Testis (tissue), 3 donors: ENCODE data around the gene SEMA3F. TPM values are rescaled to one million over a fixed set of nuclear protein-coding genes. Genes with fewer than 3 reads are reported as not detected.

Experiments
- DNase-seq: peaks from one replicate; pipeline ENCODE4 v3.0.0-alpha.2; 2019
- H3K27ac ChIP-seq, 2 donors: fragments of 200-600 bp; sonication (generic); one replicate each; pipeline ENCODE4 v1.5.1; 2019
- H3K27me3 ChIP-seq: fragments of 200-600 bp; sonication (generic); one replicate; pipeline ENCODE4 v1.5.1; 2019
- H3K36me3 ChIP-seq: fragments of 200-600 bp; sonication (generic); one replicate; pipeline ENCODE4 v1.5.1; 2017; ENCODE audit warnings: low read depth; ENCODE audit errors: missing control alignments
- H3K4me1 ChIP-seq: fragments of 200-600 bp; sonication (generic); one replicate; pipeline ENCODE4 v1.5.1; 2019
- H3K4me3 ChIP-seq, 2 donors: fragments of 200-600 bp; sonication (generic); one replicate each; pipeline ENCODE4 v1.5.1; 2017 to 2019
- H3K9me3 ChIP-seq: fragments of 200-600 bp; sonication (generic); one replicate; pipeline ENCODE4 v1.5.1; 2017
- POLR2A ChIP-seq: fragments of 450-650 bp; IDR thresholded peaks from one replicate; pipeline ENCODE4 v1.6.1; 2017; ENCODE audit warnings: antibody characterized with exemption, mild to moderate bottlenecking, moderate library complexity
- WGBS, 2 donors: methylation state at CpG; one replicate each; pipeline ENCODE4 v1.1.5; 2018; 5-methylcytosine and 5-hydroxymethylcytosine counted together
- intact Hi-C: fragments of 100-400 bp; cut with DNase I; formaldehyde crosslinking; loops from one replicate; pipeline ENCODE4 v1.15.1; 2023; ENCODE audit warnings: low total_unique reads
- polyA plus RNA-seq: library from polyadenylated mRNA; stranded (reverse); fragments of 350-450 nt; fragmentation: Illumina TruSeq; extraction: RNeasy Lipid Tissue Mini Kit (QIAGEN cat#74804); gene quantifications from one replicate; pipeline ENCODE4 v1.2.3, GENCODE V29; 2014; ENCODE audit warnings: low read depth, low replicate concordance; ENCODE audit not compliant: insufficient read depth
- total RNA-seq, 2 donors: library from RNA; depleted of rRNA; stranded (reverse); fragments of >200 nt; gene quantifications; one replicate each; pipeline ENCODE4 v1.2.3, GENCODE V29; 2016
- TF ChIP-seq, protein P1 (sequence below), 3 experiments: fragments of 450-650 bp in 2 of 3; fragments of 200-600 bp in 1 of 3; sonication (generic) in 1 of 3; IDR thresholded peaks; one replicate each; pipeline ENCODE4 v1.5.1; 2016 to 2019; ENCODE audit warnings: antibody characterized with exemption in 3 of 3, mild to moderate bottlenecking in 2 of 3, moderate library complexity in 1 of 3

The SEMA3F gene
- total and polyA plus RNA-seq, 3 donors from 2014 or later, result 6.9 to 8.3 (median 7.5) TPM

- TF ChIP-seq, protein P1, sequence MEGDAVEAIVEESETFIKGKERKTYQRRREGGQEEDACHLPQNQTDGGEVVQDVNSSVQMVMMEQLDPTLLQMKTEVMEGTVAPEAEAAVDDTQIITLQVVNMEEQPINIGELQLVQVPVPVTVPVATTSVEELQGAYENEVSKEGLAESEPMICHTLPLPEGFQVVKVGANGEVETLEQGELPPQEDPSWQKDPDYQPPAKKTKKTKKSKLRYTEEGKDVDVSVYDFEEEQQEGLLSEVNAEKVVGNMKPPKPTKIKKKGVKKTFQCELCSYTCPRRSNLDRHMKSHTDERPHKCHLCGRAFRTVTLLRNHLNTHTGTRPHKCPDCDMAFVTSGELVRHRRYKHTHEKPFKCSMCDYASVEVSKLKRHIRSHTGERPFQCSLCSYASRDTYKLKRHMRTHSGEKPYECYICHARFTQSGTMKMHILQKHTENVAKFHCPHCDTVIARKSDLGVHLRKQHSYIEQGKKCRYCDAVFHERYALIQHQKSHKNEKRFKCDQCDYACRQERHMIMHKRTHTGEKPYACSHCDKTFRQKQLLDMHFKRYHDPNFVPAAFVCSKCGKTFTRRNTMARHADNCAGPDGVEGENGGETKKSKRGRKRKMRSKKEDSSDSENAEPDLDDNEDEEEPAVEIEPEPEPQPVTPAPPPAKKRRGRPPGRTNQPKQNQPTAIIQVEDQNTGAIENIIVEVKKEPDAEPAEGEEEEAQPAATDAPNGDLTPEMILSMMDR (IDR thresholded peaks at IDR 0.05), result no peak
- TF ChIP-seq POLR2A, result no peak
- intact Hi-C loops, result no loop called here
- Histone ChIP-seq H3K4me1 (peaks cover 37% of the 10 kb centered on the region), H3K9me3 (no peaks in the 10 kb centered on the region), H3K27ac (no peak overlapping the region), H3K36me3 (no peaks in the 10 kb centered on the region), H3K27me3 (no peaks in the 10 kb centered on the region), H3K4me3 (no peak overlapping the region)
- 48 to 78% methylated on average over 6 to 9 of the region's 9 CpGs for WGBS, 2 donors
- no peak for DNase-seq
Observed at GRCh38 chr3:50125541-50126286, 29.4 kb upstream of the SEMA3F start.

DNA sequence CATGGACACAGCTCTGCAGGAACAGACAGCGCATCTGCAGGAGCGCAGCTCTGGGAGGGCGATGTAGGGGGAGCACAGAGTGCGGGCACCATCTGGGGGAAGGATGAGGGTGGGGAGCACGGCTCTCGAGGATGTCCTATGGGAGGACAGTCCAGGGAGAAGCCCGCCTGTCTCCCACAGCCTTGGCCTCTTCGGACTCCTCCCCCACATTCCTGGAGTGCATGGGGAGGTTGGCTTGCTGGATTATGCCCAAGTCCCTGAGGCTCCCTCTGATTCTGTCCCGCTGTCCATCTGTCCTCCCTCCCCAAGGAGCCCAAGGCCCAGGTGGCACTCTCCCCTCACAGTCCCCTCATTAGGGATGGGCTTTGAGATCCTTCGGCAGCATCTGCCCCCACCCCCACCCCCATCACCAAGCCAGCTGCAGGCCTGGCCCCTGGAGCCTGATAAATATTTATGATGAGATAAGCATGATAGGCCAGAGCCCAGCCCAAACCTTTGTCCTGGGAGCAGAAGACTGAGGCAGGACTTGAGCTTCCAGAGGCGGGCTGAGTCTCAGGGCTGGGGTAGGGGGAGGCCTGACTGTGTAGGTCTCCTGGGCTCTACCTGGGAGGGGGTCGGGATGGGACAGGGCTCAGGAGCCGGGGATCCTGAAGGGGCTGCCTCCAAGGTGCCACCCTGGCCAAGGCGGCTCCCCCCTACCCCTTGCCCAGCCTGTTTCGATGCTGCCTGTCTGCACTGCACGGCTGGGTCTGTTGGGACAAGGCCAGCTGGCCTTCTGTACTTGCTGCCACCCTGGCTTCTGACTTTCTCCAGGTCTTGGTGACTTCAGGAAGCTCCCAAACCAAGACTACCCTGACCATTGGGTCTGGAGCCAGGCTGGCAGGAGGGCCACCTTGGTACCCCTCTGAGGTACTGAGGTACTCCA, 28.6 kb upstream of the SEMA3F start:
- DNase-seq, result peak; percentile 64
- WGBS, 2 donors, result 43 to 51% methylated on average over 11 to 16 of the region's 16 CpGs
- Histone ChIP-seq H3K27me3 (no peaks in the 10 kb centered on the region), H3K4me3 (no peak overlapping the region), H3K4me1 (peaks cover 37% of the 10 kb centered on the region), H3K27ac (no peak overlapping the region), H3K36me3 (no peaks in the 10 kb centered on the region), H3K9me3 (no peaks in the 10 kb centered on the region)
- TF ChIP-seq, protein P1 (IDR thresholded peaks at IDR 0.05), result no peak
- no peak for TF ChIP-seq POLR2A
- intact Hi-C loops, result no loop called here

DNA sequence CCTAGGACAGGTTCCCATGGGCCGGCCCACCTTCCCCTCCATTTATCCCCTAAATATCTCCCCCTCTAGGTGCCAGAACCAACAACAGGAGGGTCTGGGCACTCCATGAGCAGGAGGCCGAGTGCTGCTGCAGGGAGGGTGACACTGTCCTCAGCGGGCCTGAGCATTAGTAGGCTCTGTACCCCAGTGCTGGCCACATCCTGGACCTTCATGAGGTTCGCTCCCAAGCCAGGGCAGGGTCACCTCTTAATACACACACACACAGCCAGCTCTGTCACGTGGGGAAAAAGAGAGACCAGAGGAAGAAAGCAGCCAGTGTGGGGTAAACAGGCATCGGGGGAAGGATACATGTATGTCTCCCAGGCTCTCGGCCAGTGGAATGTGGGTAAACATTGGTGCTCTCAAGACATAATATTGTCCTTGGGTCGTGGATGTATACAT, 27.9 kb upstream of the SEMA3F start:
- peaks cover 33% of the 10 kb centered on the region for H3K4me1 ChIP-seq
- H3K4me3 ChIP-seq, result no peak overlapping the region
- H3K27ac ChIP-seq, result no peak overlapping the region
- no peaks in the 10 kb centered on the region for H3K9me3 ChIP-seq
- DNase-seq, result no peak
- TF ChIP-seq POLR2A, result no peak
- TF ChIP-seq, protein P1 (IDR thresholded peaks at IDR 0.05), result no peak
- H3K27me3 ChIP-seq, result no peaks in the 10 kb centered on the region
- WGBS, 2 donors, result 81 to 85% methylated on average over 7 to 8 of the region's 8 CpGs
- intact Hi-C loops, result no loop called here
- no peaks in the 10 kb centered on the region for H3K36me3 ChIP-seq

DNA sequence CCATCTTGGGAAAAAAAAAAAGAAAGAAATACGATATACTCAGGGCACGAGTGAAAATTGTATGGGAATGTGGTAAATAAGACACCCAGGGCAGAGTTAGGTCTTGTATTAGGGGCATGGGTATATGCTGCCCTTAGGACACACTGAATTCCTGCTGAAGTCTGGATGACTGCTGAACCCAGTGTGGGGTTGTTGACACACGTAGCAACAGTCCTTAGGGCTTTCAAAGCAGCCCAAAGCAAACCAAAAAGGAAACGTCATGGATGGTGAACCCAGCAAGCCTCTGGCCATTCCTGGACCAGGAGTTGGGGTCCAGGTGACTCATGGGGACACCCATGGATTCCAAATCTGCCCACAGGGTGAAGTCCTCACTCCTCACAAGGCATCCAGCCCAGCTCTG, 27.1 kb upstream of the SEMA3F start:
- Histone ChIP-seq H3K9me3 (no peaks in the 10 kb centered on the region), H3K4me1 (peaks cover 33% of the 10 kb centered on the region), H3K36me3 (no peaks in the 10 kb centered on the region), H3K4me3 (no peak overlapping the region), H3K27ac (no peak overlapping the region), H3K27me3 (no peaks in the 10 kb centered on the region)
- no peak for TF ChIP-seq POLR2A
- TF ChIP-seq, protein P1 (IDR thresholded peaks at IDR 0.05), result no peak
- intact Hi-C loops, result no loop called here
- DNase-seq, result no peak
- WGBS, 2 donors, result 82 to 87% methylated on average over 4 of the region's 4 CpGs
